GM19238 (cell line): ENCODE results near the gene IL23A.
"Not testable (repeated sequence)": the region's sequence is repeated elsewhere in the genome, so short reads cannot be mapped to it uniquely, and the experiment has no call there.

Source experiments
- DNase-seq: peaks from one replicate; pipeline ENCODE4 v3.0.0; 2011; ENCODE audit warnings: low spot score; ENCODE audit not compliant: insufficient read length

The IL23A gene

DNA sequence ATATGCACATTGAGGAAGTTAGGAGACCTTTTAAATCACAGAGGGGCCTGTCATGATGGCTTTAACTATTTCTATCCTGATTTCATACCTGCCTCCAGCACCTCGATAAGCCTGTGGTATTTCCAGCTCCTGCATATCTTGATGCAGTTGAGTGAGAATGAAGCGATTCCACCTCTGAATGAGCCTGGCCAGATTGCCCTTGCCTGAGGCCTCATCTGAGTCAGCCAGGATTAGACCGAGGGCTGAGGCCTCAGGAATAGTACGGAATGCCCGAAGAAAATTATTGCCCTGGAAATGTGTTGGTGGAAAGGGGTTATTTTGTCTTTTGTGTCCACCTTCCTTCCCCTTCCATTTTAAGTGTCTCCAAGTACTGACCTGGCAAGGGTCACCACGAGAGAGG, 14.5 kb upstream of the IL23A start:
- no peak for DNase-seq

DNA sequence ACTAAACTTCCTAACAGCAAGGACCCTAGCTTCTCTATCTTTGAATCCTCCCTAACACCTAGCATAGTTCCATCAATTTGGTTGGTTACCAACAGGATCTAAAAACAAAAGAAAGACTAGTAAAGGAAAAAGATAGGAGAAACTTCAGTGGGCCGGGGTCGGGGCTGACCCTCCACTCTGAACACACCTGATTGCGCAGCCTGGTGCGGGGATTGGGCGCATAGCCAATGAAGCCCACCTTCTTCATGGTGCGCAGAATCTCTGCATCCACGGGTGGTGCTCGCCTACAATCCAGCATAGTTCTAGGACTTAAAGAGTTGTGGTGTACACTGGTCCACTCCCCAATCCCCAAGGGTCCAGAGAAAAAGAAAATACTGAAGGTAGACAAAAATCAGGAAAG, 12.6 kb upstream of the IL23A start:
- DNase-seq, result no peak

- no peak for DNase-seq
Measured at GRCh38 chr12:56326533-56326932, 12.2 kb upstream of the IL23A start.

DNA sequence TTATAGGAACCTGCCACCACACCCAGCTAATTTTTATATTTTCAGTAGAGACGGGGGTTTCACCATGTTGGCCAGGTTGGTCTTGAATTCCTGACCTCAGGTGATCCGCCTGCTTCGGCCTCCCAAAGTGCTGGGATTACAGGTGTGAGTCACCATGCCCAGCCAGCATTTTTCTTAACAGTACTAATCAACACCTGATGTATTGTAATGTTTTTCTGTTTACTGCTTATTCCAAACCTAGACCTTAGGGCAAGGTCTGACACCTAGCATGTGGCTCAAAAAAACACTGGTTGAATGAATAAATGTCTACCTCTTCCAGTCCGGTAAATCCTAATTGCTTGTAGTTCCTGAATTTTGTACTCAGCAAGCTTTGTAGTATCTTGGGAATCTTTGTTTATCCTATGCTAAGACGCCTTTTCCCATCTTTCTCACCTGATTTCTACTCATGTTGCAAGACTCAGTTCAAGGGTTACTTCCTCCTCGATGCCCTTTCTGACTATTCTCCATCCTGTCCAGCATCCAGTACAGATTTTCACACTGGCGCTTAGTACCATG, 7.7 kb upstream of the IL23A start:
- no peak for DNase-seq

DNA sequence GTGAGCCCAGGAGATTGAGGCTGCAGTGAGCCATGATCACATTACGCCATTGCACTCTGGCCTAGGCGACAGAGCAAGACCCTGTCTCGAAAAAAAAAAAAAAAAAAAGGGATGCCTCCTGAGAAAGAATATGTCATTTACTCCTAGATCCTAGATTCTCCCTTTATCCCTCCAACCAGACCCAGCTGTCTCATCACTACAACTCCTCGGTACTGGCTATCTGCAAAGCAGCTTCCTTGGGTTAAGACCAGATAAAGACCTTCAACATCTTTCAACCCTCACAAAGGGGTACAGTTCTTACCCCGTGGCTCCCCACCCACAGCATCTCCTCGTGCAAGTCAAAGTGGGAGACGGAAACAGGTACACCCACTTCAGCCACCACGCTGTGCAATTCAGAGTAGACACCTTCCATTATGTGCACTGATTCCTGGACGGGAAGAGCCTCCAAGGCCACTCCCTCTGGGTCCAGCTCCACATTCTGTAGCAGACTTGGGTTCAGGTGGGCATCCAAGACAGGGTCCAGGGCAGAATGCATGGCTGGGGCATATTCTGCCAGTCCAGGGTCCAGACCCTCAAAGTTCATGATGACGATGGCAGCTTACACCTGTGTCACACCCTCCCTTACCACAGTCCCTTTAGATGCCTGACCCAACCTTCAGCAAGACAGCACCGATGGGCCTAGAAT, 6.0 kb upstream of the IL23A start:
- DNase-seq, result no peak

GRCh38 chr12:56333197-56333678, 5.4 kb upstream of the IL23A start:
- no peak for DNase-seq

DNA sequence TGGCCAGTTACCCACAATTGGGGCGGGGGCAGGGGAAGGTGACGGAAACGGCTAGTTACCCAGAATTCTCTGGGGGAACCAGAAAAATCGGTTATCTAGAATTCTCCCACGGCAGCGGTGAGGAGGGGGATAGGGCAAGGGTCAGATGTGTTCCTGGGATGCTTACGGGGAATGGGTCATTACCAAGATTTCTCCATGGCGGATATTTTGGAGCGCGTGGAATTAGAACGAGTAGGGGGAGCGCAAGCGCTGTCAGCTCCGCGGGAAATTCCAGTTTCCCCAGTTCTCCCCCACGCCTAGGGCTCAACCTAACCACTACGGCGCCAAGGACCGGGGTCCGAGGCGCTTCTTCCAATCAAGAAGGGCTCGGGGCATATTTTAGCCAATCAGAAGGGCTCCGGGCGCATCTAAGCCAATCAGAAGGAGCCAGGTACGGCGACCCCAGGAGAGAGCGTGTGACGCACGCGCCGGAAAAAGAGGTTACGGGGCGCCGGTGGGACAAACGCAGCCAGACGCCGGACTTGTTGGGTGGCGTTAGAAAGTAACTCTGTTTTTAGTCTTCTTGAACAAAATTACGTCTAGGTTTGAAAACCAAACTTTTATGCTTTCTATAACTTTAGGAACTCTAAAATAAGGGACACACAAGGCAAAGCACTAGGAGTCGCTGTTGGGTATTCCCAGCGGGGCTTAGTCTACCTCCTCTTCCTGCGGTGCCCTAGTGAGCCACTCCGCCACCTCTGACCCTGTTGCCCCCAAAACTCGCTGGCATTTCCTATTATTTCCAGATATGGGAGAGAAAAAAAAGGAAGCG, 4.8 kb upstream of the IL23A start, which contains the start of gene PAN2:
Gene PAN2 (minus strand): TSS at position 322 of the 811 bp plus-strand sequence. CDS start 906 bp downstream, outside the sequence.
- DNase-seq, result peak; percentile 98

DNA sequence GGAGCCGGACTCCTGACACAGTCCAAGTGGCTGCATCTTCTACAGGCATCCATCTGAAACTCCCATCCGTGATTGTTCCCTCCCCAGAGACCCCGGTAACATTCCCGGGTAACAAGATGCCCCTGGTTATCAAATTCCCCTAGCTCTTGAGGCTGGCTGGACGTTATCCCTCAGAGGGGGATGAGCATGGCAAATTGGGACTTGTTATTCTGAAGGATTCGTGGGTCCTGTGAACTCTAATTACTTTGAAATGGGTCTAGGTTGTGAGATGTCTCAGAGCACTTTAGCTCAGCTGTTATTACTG, 4.2 kb upstream of the IL23A start:
- no peak for DNase-seq

- DNase-seq, result not testable (repeated sequence)
Measured at GRCh38 chr12:56335527-56335926, 3.2 kb upstream of the IL23A start.

DNA sequence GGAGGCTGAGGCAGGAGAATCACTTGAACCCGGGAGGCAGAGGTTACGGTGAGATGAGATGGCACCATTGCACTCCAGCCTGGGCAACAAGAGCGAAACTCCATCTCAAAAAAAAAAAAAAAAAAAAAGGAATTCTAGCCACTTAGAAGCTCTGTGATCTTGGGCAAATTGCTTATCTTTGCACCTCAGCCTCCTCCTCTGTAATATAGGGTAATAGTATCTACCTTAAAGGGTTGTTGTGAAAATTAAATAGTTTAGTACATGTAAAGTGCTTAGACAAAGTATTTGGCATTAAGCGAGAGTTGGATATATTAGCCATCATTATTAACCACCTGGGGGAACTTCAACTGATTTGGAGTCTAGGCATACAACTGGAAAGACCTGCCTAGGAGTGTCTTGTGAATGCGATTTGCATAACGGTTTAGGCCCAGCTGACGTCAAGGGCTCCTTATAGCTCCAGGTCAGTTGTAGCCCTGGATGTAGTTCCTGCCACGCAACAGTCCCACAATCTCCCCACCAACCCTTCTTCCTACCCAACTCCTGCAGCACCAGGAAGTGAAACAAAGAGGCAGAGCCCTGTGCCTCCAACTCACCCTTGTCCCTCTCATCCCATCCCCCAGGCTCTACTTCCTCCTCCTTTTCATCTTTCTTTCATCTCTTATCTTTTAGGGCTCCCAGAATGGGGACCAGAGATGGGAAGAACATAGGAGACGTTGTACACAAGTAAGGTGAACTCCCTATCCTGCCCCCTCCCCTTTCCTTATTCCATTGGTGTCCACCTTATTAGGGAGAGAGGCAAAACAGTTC, 2.1 kb upstream of the IL23A start:
- DNase-seq, result no peak

GRCh38 chr12:56337753-56338251, 882 bp upstream of the IL23A start:
- no peak for DNase-seq

- DNase-seq, result no peak
Measured at GRCh38 chr12:56339158-56339422, 406 bp downstream of the IL23A start.

- DNase-seq, result no peak
Measured at GRCh38 chr12:56341616-56342015, 2.9 kb downstream of the IL23A start.

DNA sequence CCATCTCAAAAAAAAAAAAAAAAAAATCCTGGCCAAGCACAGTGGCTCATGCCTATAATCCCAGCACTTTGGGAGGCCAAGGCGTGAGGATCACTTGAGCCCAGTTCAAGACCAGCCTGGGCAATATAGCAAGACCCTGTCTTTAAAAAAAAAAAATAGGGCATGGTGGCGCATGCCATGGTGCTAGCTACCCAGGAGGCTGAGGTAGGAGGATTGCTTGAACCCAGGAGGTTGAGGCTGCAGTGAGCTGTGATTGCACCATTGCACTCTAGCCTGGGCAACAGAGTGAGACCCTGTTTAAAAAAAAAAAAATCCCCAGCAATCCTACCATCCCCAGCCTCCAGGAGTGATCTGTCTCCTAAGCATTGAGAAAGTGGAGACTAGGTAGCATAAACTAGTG, 3.6 kb downstream of the IL23A start:
- not testable (repeated sequence) for DNase-seq

- no peak for DNase-seq
Measured at GRCh38 chr12:56346675-56347074, 8.0 kb downstream of the IL23A start.

DNA sequence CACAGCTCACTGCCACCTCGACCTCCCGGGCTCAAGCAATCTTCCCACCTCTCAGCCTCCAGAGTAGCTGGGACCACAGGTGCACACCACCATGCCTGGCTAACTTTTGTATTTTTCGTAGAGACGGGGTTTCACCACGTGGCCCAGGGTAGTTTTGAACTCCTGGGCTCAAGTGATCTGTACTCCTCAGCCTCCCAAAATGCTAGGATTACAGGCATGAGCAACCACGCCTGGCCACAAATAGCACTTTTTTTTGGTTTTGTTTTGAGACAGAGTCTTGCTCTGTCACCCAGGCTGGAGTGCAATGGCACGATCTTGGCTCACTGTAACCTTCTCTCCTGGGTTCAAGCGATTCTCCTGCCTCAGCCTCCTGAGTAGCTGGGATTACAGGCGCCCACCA, 8.6 kb downstream of the IL23A start:
- not testable (repeated sequence) for DNase-seq

- no peak for DNase-seq
Measured at GRCh38 chr12:56348776-56349175, 10.1 kb downstream of the IL23A start.

DNA sequence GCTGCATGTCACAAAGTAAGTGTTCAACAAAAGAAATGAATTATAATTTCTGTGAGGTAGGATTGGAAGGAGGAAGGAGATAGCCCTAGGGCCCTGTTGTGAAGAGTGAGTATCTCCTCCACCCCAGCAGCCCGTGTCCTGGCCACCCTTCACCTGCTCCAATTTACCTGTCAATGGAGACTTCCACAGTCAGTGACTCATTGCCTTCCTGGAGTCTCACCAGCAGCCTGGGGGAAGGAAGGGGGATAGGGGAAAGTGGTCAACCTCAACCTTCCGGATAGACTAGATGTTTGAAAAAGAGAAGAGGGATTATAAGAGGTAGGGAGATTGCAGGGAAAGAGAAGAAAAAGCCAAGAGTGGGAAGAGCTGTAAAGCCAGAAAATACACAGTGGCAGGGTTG, 12.0 kb downstream of the IL23A start:
- DNase-seq, result no peak

GRCh38 chr12:56351325-56351724, 12.6 kb downstream of the IL23A start:
- no peak for DNase-seq

DNA sequence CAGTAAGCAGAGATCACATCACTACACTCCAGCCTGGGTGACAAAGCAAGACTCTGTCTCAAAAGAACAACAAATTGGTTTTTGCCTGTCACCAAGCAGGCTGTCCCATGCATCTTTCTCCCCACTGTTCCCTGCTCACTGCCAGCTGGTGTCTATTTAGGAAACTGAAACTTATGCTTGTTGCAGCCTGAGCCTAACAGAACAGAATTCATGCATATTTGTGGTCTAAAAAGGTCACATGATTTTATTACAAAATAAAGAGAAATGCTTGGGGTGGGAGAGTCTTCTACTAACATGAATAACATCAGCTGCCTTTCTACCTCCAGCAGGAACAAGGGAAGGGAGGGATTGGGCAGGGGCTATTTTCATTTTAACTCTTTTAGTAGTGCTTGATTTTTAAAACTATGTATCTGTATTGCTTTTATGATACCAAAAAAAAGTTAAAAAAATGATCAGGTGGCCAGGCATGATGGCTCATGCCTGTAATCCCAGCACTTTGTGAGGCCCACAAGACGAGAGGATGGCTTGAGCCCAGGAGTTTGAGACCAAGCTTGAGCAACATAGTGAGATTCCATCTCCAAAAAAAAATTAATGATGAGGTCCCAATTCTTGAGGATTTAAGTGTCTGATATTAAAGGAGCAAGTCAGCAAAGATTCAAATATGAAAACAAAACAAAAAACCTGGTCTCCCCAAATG, 20.3 kb downstream of the IL23A start:
- no peak for DNase-seq
